Osteoblast (primary cell): Measurements from ENCODE around the gene FBXW8. TPM values are rescaled to one million over a fixed set of nuclear protein-coding genes. Genes with fewer than 3 reads are reported as not detected.

ENCODE experiments used
- DNase-seq: peaks from one replicate; pipeline ENCODE4 v3.0.0; 2011; ENCODE audit warnings: low spot score, mixed read lengths; ENCODE audit not compliant: insufficient read length; ENCODE audit errors: missing footprints
- H2AFZ ChIP-seq: 2 replicates; pipeline ENCODE4 v1.6.0; 2011; ENCODE audit warnings: mild to moderate bottlenecking, low read length
- H3K27ac ChIP-seq: 2 replicates; pipeline ENCODE4 v1.5.1; 2011; ENCODE audit warnings: mild to moderate bottlenecking, low read depth, low read length, moderate library complexity
- H3K27me3 ChIP-seq: 2 replicates; pipeline ENCODE4 v1.6.0; 2012; ENCODE audit warnings: mild to moderate bottlenecking, control low read depth, inconsistent platforms, low read length, moderate library complexity; ENCODE audit not compliant: insufficient read depth
- H3K36me3 ChIP-seq: 2 replicates; pipeline ENCODE4 v1.5.1; 2011; ENCODE audit warnings: mild to moderate bottlenecking, low read length, control low read depth, moderate library complexity; ENCODE audit not compliant: insufficient read depth
- H3K4me1 ChIP-seq: 2 replicates; pipeline ENCODE4 v1.5.1; 2011; ENCODE audit warnings: mild to moderate bottlenecking, low read length, control low read depth, moderate library complexity; ENCODE audit not compliant: insufficient read depth
- H3K4me2 ChIP-seq: 2 replicates; pipeline ENCODE4 v1.6.0; 2011; ENCODE audit warnings: mild to moderate bottlenecking, low read length; ENCODE audit not compliant: insufficient read depth
- H3K4me3 ChIP-seq: fragments of 200-600 bp; sonication (generic); 3 replicates; pipeline ENCODE4 v1.5.1; 2012; ENCODE audit warnings: mild to moderate bottlenecking, low read length, inconsistent platforms; ENCODE audit not compliant: insufficient read depth
- H3K79me2 ChIP-seq: 2 replicates; pipeline ENCODE4 v1.6.0; 2012; ENCODE audit warnings: mild to moderate bottlenecking, low read length, control low read depth, inconsistent platforms; ENCODE audit not compliant: insufficient read depth
- H3K9me3 ChIP-seq: 2 replicates; pipeline ENCODE4 v1.5.1; 2011; ENCODE audit warnings: low read depth, low read length, control low read depth
- H4K20me1 ChIP-seq: 2 replicates; pipeline ENCODE4 v1.6.0; 2012; ENCODE audit warnings: mild to moderate bottlenecking, low read length, control low read depth; ENCODE audit not compliant: insufficient read depth
- CTCF ChIP-seq: IDR thresholded peaks from 2 replicates; pipeline ENCODE4 v1.5.1; 2011; ENCODE audit warnings: mild to moderate bottlenecking, low read depth, low read length, moderate library complexity; ENCODE audit errors: extremely low read depth
- total RNA-seq: library from RNA; depleted of rRNA; stranded (reverse); fragments of >200 nt; gene quantifications from 2 replicates; pipeline ENCODE4 v1.2.3, GENCODE V29; 2012

The FBXW8 gene
- total RNA-seq, 1 donor, result 27.5 TPM

GRCh38 chr12:117017807-117018206, 107.1 kb downstream of the FBXW8 start:
- Histone ChIP-seq H3K4me2 (no peak overlapping the region), H2AFZ (no peak overlapping the region), H3K4me3 (no peak overlapping the region), H3K27ac (no peak overlapping the region), H4K20me1 (peaks cover 2% of the 10 kb centered on the region), H3K9me3 (no peaks in the 10 kb centered on the region), H3K4me1 (peaks cover under 1% of the 10 kb centered on the region), H3K79me2 (no peaks in the 10 kb centered on the region), H3K27me3 (no peaks in the 10 kb centered on the region), H3K36me3 (peaks cover 24% of the 10 kb centered on the region)
- no peak for DNase-seq
- no peak for TF ChIP-seq CTCF

- no peak for DNase-seq
- H3K79me2 ChIP-seq, result no peaks in the 10 kb centered on the region
- H3K27ac ChIP-seq, result no peak overlapping the region
- H3K27me3 ChIP-seq, result no peaks in the 10 kb centered on the region
- H3K9me3 ChIP-seq, result no peaks in the 10 kb centered on the region
- H3K4me2 ChIP-seq, result no peak overlapping the region
- no peak overlapping the region for H3K4me3 ChIP-seq
- H3K4me1 ChIP-seq, result no peaks in the 10 kb centered on the region
- H4K20me1 ChIP-seq, result peaks cover 3% of the 10 kb centered on the region
- TF ChIP-seq CTCF, result no peak
- no peak overlapping the region for H2AFZ ChIP-seq
- peaks cover 28% of the 10 kb centered on the region for H3K36me3 ChIP-seq
Observed at GRCh38 chr12:117018276-117018675, 107.5 kb downstream of the FBXW8 start.

GRCh38 chr12:117018685-117019084, 107.9 kb downstream of the FBXW8 start:
- Histone ChIP-seq H3K27ac (no peak overlapping the region), H2AFZ (no peak overlapping the region), H3K4me3 (no peak overlapping the region), H3K79me2 (no peaks in the 10 kb centered on the region), H3K9me3 (no peaks in the 10 kb centered on the region), H3K27me3 (no peaks in the 10 kb centered on the region), H4K20me1 (peaks cover 3% of the 10 kb centered on the region), H3K4me1 (no peaks in the 10 kb centered on the region), H3K4me2 (no peak overlapping the region), H3K36me3 (peaks cover 29% of the 10 kb centered on the region)
- DNase-seq, result no peak
- no peak for TF ChIP-seq CTCF

- no peak for TF ChIP-seq CTCF
- Histone ChIP-seq H3K4me1 (no peaks in the 10 kb centered on the region), H3K27me3 (no peaks in the 10 kb centered on the region), H3K4me3 (no peak overlapping the region), H3K4me2 (no peak overlapping the region), H3K79me2 (no peaks in the 10 kb centered on the region), H4K20me1 (peaks cover 3% of the 10 kb centered on the region), H3K9me3 (no peaks in the 10 kb centered on the region), H2AFZ (no peak overlapping the region), H3K36me3 (peaks cover 30% of the 10 kb centered on the region), H3K27ac (no peak overlapping the region)
- no peak for DNase-seq
Observed at GRCh38 chr12:117019866-117020265, 109.1 kb downstream of the FBXW8 start.
